GM10248 (cell line): ENCODE results near the gene TWIST1.

Experiments used
- CTCF ChIA-PET: fragments of 300-600 bp; sonication (Branson Sonifier 250); formaldehyde crosslinking; extraction: SDS; loops from one replicate; lab custom pipeline; 2021; ENCODE audit warnings: antibody characterized with exemption; lab: Yijun Ruan, JAX
- POLR2A ChIA-PET: fragments of 350-650 bp; sonication (Branson Sonifier 250); formaldehyde crosslinking; extraction: SDS; loops from one replicate; lab custom pipeline; 2020; ENCODE audit warnings: antibody characterized with exemption; lab: Yijun Ruan, JAX
- DNase-seq: peaks from one replicate; pipeline ENCODE4 v3.0.0; 2012; ENCODE audit errors: extremely low spot score
- TF ChIP-seq, protein P1 (sequence below): IDR thresholded peaks from 2 replicates; pipeline ENCODE4 v1.5.1; 2012; ENCODE audit warnings: mild to moderate bottlenecking, low read depth; ENCODE audit errors: extremely low read depth, missing control alignments, control extremely low read depth

Gene TWIST1

DNA sequence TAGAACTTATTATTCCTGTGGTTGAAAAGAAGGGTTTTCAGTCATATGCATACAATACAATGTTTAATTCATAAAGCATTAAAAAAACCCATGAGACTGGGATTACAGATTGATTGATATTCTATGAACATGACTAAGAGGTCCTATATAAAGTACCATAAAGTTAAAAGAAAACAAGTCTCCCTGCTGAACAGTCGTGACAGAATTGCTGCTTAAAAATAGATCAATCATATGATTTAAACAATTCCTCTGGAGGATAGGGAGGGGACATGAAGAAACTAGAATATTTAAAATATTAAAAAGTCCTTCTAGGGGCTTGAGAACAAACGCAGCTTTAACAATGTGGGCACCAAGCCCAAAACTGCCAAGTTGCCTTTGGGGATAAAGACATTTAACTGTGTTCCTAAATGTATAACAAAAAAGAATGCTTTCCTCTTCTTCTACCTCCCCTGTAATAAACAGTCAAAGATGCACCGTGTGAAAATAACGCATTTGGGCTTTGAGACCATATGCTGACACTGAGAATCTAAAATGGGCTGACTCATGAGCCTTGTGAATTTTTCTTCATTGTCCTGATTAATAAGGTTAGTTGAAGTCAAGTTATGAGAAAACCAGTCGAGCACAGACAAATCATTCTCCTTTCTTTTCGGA, 25.8 kb downstream of the TWIST1 start:
- no peak for DNase-seq
- POLR2A ChIA-PET, result no interaction called here
- CTCF ChIA-PET, result interaction anchor here (1.7 kb wide), 1 partner anchor 10 kb away, joined by 3 read pairs; no protein-coding TSS in a partner anchor
- TF ChIP-seq, protein P1, sequence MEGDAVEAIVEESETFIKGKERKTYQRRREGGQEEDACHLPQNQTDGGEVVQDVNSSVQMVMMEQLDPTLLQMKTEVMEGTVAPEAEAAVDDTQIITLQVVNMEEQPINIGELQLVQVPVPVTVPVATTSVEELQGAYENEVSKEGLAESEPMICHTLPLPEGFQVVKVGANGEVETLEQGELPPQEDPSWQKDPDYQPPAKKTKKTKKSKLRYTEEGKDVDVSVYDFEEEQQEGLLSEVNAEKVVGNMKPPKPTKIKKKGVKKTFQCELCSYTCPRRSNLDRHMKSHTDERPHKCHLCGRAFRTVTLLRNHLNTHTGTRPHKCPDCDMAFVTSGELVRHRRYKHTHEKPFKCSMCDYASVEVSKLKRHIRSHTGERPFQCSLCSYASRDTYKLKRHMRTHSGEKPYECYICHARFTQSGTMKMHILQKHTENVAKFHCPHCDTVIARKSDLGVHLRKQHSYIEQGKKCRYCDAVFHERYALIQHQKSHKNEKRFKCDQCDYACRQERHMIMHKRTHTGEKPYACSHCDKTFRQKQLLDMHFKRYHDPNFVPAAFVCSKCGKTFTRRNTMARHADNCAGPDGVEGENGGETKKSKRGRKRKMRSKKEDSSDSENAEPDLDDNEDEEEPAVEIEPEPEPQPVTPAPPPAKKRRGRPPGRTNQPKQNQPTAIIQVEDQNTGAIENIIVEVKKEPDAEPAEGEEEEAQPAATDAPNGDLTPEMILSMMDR, result no peak

DNA sequence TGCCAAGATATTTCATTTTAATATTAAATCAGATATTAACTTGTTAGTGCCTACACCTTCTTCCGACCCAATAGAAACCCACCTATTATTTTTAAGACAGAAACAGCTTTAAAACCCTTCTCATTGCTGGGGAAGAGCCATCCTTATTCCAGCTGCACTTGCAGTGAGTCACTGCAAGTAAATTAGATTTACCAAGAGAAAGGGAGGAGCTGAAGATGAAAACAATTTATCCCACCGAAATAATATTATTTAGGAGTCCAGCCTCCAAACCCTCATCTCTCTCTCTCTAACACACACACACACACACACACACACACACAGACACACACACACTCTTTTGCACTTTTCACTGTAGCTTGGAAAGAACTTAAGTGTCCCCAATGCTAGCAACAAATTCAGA, 26.9 kb downstream of the TWIST1 start:
- ChIA-PET CTCF (interaction anchor here (1.7 kb wide), 1 partner anchor 12 kb away, joined by 3 read pairs; no protein-coding TSS in a partner anchor), POLR2A (no interaction called here)
- TF ChIP-seq, protein P1, result no peak

DNA sequence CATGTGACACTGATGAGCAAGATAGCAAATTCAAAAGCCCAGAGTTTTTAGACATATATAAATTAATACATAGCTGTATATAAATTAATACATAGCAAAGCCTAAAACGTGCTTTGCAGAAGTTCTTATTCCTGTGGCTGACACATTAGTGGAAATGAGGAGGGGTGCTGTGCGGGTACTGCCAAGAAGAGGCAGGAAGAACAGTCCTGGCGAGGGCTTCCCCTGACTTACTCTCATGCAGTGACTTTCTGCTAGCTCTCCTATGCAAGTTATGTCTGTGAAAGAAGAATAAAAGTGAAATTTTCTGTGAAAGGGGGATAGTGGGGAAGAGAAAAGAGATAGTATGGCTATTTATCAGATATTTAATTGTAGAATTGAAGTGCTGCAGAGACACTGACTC, 27.6 kb downstream of the TWIST1 start:
- no peak for DNase-seq
- ChIA-PET POLR2A (no interaction called here), CTCF (no interaction called here)
- TF ChIP-seq, protein P1, result no peak

More for the DNA sequence above, 26.9 kb downstream of the TWIST1 start:
- no peak for DNase-seq

DNA sequence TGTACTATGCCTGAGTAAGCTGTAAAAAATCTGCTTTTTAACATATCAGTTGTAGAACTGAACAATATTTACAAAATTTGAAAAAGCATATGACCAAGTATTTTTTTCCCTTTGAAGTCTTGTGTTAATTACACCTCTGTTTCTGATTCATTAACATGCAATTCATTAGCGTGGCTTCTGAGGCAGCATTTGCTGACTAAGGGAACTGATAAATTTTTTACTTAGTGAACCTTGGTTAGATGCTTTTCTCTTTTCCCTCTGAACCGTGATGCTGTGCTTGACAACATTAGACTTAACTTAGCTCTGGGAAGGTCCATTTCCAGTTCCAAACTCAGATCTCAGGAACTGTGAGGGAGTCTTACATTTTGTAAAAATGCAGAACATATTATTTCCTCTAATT, 28.1 kb downstream of the TWIST1 start:
- DNase-seq, result no peak
- ChIA-PET POLR2A (no interaction called here), CTCF (no interaction called here)
- TF ChIP-seq, protein P1, result no peak

DNA sequence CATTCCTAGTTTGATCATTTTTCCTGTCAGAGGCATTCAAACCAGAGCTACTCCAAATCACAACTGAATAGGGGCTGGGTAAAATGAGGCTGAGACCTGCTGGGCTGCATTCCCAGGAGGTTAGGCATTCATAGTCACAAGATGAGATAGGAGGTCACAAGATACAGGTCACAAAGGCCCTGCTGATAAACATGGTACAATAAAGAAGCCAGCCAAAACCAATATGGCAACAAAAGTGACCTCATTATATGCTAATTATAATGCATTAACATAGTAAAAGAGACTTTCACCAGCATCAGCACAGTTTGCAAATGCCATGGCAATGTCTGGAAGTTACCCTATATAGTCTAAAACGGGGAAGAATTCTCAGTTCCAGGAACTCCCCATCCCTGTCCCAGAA, 37.3 kb downstream of the TWIST1 start:
- DNase-seq, result no peak
- ChIA-PET CTCF (no interaction called here), POLR2A (no interaction called here)
- TF ChIP-seq, protein P1, result no peak

DNA sequence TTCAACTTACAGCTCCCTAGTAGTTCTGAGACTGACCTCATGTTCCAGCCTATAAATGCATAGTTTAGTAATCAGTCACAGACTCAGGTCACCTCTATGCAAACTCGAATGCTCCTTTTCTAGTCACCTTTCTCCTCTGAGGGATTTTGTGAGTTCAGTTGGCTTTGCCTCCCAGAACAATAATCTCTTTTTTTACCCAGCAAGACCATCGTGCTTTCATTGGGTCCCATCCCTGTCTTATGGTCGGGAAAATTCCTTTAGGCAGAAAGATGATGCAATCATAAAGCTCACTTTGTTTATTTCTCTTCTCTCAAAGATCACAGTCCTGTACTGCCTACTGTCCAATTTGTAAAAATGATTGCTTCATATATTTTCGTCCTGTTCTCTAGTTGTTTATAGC, 38.4 kb downstream of the TWIST1 start:
- ChIA-PET CTCF (interaction anchor here (1.2 kb wide), 1 partner anchor 9 kb away, joined by 4 read pairs; no protein-coding TSS in a partner anchor), POLR2A (no interaction called here)
- TF ChIP-seq, protein P1, result no peak
- no peak for DNase-seq
